M059J (cell line): ENCODE measurements around the gene KIAA1614. TPM values are rescaled to one million over a fixed set of nuclear protein-coding genes. Genes with fewer than 3 reads are reported as not detected.

Experiments
- DNase-seq: peaks from one replicate; pipeline ENCODE4 v3.0.0-alpha.2; 2012; ENCODE audit warnings: low read depth
- total RNA-seq: library from RNA; depleted of rRNA; stranded (reverse); fragments of >200 nt; shearing (Covaris generic); gene quantifications from 2 replicates; pipeline ENCODE4 v1.2.3, GENCODE V29; 2014; rRNA removed

Gene KIAA1614
- total RNA-seq, 1 experiment from 2014 or later: 2.8 TPM

DNA sequence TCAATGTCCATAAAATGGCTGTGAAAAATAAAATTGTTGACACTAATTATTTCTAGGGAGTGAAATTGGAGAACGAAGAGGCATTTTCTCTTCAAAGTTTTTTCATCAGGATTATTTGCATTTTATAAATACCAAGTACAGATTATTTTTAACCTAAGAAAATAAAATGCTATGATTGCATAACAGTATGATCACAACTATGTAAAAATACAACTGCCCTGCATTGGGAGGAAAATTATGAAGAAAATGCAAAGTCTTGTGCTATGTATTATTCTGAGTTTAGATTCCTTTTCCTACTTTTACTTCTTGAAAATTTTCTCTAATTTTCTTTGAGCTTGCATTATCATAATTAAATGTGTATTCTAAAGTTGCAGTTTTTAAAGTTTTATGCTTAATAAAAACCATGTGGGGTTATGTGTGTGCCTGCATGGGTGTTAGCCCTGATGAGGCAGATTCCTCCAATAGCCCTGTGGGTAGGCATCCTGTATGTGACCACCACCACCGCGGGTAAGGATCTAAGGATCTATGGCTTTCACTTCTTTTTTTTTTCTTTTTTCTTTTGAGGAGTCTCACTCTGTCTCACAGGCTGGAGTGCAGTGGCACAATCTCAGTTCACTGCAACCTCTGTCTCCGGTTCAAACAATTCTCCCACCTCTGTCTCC lies 85.3 kb downstream of the KIAA1614 start:
- DNase-seq: no peak

Other genes with a start within 250 kb of the KIAA1614 start
- 23.7 and 30.9 TPM in 2 replicates for gene STX6, start 110.0 kb downstream of the KIAA1614 start, total RNA-seq
- gene MR1, start 121.1 kb downstream of the KIAA1614 start, total RNA-seq: 42.5 and 47.5 TPM in 2 replicates
- gene IER5, start 175.8 kb downstream of the KIAA1614 start, total RNA-seq: 25.6 and 28.0 TPM in 2 replicates